Measurements from ENCODE around the gene ISCA1. TPM values are rescaled to one million over a fixed set of nuclear protein-coding genes. Genes with fewer than 3 reads are reported as not detected.

ISCA1 gene
- polyA plus RNA-seq, 1 experiment, result 15.6 TPM

- no peaks in the 10 kb centered on the region for H3K36me3 ChIP-seq (ENCODE audit: control insufficient read depth, insufficient read depth, low read length)
- ChIA-PET POLR2A (no interaction called here), CTCF (no interaction called here)
- no peak for TF ChIP-seq CTCF (IDR thresholded peaks at IDR 0.05; ENCODE audit: insufficient read depth, low read depth, low read length)
- H3K4me3 ChIP-seq (ENCODE audit: low read depth, low read length), result no peak overlapping the region
- no peak for DNase-seq (ENCODE audit: low read depth)
- no peaks in the 10 kb centered on the region for H3K27me3 ChIP-seq (ENCODE audit: control insufficient read depth, insufficient read depth, low read length)
Observed at GRCh38 chr9:86219606-86220005, 62.7 kb downstream of the ISCA1 start.

GRCh38 chr9:86217076-86217755 is 65.1 kb downstream of the ISCA1 start:
- TF ChIP-seq CTCF (IDR thresholded peaks at IDR 0.05; ENCODE audit: insufficient read depth, low read depth, low read length), result no peak
- CTCF ChIA-PET, result interaction anchor here (5.2 kb wide), 1 partner anchor 14 kb away, joined by 30 read pairs; no protein-coding TSS in a partner anchor
- DNase-seq (ENCODE audit: low read depth), result no peak
- no peak overlapping the region for H3K4me3 ChIP-seq (ENCODE audit: low read depth, low read length)
- no peaks in the 10 kb centered on the region for H3K27me3 ChIP-seq (ENCODE audit: control insufficient read depth, insufficient read depth, low read length)
- POLR2A ChIA-PET, result no interaction called here
- H3K36me3 ChIP-seq (ENCODE audit: control insufficient read depth, insufficient read depth, low read length), result no peaks in the 10 kb centered on the region

Small RNA genes within 50 kb of the gene (small RNA-seq; reads per million reads assigned to genes)
- not detected for gene AL137849.1 (ENCODE audit: insufficient read length, low read depth, low replicate concordance)
- not detected for gene RN7SKP264 (ENCODE audit: insufficient read length, low read depth, low replicate concordance)

Other genes starting within 250 kb of the ISCA1 start
- 34.7 and 35.9 TPM in 2 replicates for gene GOLM1, start 183.0 kb downstream of the ISCA1 start, polyA plus RNA-seq (2011; rRNA removed)
- gene C9orf153, start 22.9 kb downstream of the ISCA1 start, polyA plus RNA-seq (2011; rRNA removed), result 0.09 TPM in 1 of 2 replicates, not detected in the other
- gene TUT7, start 71.9 kb upstream of the ISCA1 start, polyA plus RNA-seq (2011; rRNA removed), result 11.5 and 26.2 TPM in 2 replicates